ENCODE measurements around the gene SLC35E4.

GRCh38 chr22:30605449-30606110 lies 30.0 kb upstream of the SLC35E4 start:
- peak; percentile 62 to 76 (median 69) for TF ChIP-seq CTCF (IDR thresholded peaks at IDR 0.05)
- TF ChIP-seq POLR2A (IDR thresholded peaks at IDR 0.05), result no peak

Data from body of pancreas (tissue), 4 donors.